Subcutaneous adipose tissue (tissue), 4 donors: Measurements from ENCODE around the gene BIRC7. TPM values are rescaled to one million over a fixed set of nuclear protein-coding genes. Genes with fewer than 3 reads are reported as not detected.

Source experiments
- total RNA-seq, 4 donors: library from RNA; depleted of rRNA; stranded (reverse); fragments of >200 nt; gene quantifications; one replicate each; pipeline ENCODE4 v1.1.0, GENCODE V29; 2016
- TF ChIP-seq, protein P1 (sequence below): fragments of 450-650 bp; IDR thresholded peaks from one replicate; pipeline ENCODE4 v1.5.1; 2016; ENCODE audit warnings: low read depth, mild to moderate bottlenecking, control low read depth, antibody characterized with exemption, moderate library complexity

BIRC7 gene
- total RNA-seq, 4 donors from 2014 or later, result 1.3 to 3.9 TPM; not detected in 2

DNA sequence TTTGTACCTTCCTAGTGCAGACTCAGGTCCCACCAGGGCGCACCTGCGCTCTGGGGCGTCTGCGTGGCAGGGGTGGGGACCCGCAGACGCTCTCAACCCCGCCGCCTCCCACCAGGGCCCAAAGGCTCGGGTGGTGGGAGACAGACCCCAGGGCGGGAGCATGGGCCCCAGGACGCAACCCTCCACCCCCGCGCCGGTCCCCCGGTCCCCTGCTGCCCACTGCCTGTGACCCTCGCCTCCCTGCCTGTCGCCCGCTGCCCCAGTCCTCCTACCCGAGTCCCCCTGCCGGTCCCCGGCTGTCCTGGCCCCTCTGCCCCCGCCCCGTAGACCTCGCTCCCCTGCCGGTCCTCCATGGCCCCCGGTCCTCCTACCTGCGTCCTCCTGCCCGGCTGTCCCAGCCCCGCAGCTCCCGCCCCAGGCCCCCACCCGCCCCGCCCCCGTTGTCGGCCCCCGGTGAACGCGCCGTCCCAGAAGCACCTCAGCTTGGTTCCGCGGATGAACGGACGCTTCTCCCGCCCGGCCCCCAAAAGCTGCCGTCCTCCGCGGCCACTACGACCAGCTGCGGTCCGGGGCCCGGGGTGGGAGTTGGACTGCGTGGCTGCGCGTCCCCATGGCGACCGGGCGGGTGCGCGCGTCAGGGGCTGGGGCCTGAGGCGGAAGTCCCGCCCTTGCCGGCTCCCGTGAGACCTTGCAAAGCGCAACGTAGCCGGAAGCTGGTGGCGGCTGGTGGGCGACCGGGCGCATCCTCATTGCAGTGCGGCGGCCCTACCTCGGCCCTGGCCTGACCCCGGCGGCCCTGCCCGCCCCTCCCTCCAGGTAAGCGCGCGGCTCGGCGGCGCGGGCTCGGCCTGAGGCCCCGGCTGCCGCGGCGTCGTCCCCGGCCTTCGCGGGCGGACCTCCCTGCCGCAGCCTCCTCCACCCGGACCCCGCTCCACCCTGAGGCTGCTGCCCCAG, 36.7 kb downstream of the BIRC7 start, which contains the start of gene ARFGAP1:
TSS of gene ARFGAP1 (plus strand) at position 709 of the 954 bp plus-strand sequence. CDS start 2,768 bp downstream, outside the sequence.
- TF ChIP-seq, protein P1, sequence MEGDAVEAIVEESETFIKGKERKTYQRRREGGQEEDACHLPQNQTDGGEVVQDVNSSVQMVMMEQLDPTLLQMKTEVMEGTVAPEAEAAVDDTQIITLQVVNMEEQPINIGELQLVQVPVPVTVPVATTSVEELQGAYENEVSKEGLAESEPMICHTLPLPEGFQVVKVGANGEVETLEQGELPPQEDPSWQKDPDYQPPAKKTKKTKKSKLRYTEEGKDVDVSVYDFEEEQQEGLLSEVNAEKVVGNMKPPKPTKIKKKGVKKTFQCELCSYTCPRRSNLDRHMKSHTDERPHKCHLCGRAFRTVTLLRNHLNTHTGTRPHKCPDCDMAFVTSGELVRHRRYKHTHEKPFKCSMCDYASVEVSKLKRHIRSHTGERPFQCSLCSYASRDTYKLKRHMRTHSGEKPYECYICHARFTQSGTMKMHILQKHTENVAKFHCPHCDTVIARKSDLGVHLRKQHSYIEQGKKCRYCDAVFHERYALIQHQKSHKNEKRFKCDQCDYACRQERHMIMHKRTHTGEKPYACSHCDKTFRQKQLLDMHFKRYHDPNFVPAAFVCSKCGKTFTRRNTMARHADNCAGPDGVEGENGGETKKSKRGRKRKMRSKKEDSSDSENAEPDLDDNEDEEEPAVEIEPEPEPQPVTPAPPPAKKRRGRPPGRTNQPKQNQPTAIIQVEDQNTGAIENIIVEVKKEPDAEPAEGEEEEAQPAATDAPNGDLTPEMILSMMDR, result no peak

DNA sequence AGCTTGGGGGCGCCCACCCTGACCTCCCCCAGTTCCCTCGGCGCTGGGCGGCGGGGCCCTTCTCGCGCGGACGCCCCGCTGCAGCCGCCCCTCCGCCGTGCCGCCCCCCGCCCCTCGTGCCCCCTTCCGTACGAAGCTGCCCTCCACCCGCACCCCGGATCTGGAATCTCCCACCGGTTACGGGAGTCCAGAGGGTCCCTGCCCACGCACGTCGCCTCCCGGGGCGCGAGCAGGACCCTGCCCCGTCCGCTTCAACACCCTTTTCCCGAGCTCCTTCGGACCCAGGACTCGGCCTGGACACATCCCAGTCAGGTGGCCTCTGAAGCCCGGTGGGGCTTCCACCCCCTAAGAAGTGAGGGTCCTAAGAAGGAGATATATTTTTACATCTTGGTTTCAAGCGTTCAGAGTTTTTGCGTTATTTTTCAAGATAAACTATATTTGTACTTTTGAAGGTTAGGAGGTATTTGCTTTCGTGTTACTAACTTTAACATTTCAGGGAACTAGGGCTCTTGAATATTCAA, 37.4 kb downstream of the BIRC7 start:
- TF ChIP-seq, protein P1, result no peak

DNA sequence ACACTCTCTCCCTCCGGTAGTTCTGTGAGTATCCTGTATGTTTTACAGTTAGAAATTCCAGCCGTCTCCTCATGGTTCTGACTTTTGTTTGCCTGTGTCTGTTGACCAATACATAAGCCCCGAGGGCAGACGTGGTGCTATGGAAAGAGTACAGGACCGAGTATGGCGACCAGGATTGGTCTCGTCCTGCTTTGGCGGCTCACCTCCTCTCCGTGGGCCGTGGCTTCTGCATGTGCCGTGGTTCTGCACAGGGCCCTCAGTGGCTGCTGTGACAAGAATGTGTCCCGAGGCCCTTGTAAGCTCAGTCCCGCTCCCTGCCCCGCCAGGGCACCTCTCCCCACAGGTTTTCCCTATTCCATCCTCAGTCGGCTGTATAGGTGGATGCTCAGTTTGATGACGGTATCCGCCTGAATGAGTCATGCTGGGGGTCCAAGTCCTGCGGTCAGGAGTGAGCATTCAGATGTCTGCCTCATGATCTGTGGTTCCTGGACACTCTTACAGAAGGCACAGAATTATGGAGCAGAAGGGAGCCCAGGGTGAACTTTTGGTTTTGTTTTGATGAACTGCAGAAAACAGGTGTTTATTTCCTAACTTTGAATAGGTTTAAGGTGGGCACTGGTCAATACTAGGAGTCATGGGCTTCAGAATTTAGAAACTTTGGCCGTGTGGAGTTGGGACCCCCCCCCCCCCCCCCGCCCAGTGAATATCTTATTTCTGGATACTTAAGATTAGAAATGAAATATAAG, 38.1 kb downstream of the BIRC7 start:
- TF ChIP-seq, protein P1, result no peak

DNA sequence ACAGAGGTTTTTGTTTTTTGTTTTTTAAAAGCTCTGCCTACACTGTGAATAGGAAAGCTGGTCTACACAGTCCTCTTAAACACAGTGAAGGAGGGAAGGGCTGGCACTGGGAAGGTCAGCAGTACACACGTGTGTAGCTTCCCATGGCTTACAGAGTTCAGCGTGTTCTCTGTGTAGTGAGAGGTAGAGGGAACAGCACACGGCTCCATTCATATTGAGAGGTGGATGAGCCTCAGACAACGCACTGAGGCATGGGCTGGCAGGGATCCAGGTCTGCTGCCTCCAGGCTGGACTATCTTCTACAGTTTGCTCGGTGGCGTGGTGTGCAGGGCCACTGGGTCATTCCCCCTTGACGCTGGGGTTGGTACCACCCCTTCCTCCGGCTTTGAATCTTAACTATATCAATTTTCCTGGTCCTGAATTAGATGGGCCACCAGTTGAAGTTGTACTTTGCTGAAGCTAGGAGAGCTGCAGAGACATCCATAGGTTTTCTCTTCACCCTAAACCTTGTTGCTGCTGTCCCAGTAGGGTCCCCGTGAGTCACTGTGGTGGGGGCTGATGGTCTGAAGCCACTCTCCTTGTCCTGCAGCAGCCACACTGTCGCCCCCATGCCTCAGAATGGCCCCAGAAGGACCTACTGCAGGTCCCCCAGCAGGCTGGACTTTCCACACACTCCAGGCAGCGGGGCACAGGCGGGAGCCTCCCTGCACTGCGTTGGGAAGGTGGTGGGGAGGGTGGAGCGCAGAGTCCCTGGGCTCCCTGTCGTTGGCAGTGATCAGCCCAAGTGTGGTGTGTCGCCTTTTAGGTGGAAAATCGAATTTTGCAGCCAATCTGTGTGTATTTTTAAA, 38.9 kb downstream of the BIRC7 start:
- TF ChIP-seq, protein P1, result no peak

DNA sequence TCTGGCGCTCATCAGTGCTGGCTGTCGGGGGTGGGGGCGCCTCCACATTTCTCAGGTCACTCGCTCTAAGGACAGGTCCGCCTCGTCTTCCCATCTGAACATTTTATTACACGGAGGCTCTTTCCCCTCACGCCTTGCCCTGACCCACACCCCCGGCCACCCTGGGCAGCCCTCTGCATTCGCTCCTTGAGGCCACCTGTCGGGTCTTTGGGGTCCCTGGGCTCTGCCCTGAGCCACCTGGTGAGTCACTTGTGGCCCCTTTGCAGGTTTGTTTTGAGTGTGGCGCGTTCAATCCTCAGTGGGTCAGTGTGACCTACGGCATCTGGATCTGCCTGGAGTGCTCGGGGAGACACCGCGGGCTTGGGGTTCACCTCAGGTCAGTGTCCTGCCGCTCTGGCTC, 40.1 kb downstream of the BIRC7 start:
- TF ChIP-seq, protein P1, result no peak

DNA sequence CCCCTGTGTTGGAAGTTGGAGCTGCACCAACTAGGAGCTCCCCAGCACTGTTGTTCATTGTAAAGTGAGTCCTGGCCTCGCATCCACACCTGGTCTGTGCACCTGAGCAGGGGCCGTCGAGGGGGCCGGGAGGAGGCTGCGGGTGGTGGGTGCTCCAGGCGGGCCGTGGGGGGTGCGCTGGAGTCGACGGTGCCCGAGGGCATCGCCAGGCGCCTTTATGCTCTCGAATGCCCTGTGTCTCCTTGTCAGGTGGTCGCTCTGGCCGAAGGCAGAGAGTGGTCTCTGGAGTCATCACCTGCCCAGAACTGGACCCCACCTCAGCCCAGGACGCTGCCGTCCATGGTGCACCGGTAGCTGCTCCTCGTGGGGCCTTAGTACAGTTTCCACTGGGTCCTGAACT, 41.3 kb downstream of the BIRC7 start:
- TF ChIP-seq, protein P1, result no peak
